Gastrocnemius medialis (tissue), 4 donors: ENCODE measurements around the gene DCDC1.

Source experiments
- CTCF ChIP-seq, 5 experiments: fragments of 450-650 bp in 3 of 5; fragments of 200-600 bp in 2 of 5; sonication (generic) in 2 of 5; IDR thresholded peaks in 4 of 5; conservative IDR thresholded peaks in 1 of 5; 1 replicate in 4 of 5; 2 replicates in 1 of 5; pipeline ENCODE4 v1.5.1; 2016 to 2019; ENCODE audit warnings: antibody characterized with exemption in 5 of 5, mild to moderate bottlenecking in 3 of 5, moderate library complexity in 3 of 5
- POLR2A ChIP-seq, 2 donors: fragments of 450-650 bp; IDR thresholded peaks; one replicate each; pipeline ENCODE4 v1.6.1; 2017; ENCODE audit warnings: antibody characterized with exemption in 2 of 2, mild to moderate bottlenecking in 2 of 2, moderate library complexity in 2 of 2

DNA sequence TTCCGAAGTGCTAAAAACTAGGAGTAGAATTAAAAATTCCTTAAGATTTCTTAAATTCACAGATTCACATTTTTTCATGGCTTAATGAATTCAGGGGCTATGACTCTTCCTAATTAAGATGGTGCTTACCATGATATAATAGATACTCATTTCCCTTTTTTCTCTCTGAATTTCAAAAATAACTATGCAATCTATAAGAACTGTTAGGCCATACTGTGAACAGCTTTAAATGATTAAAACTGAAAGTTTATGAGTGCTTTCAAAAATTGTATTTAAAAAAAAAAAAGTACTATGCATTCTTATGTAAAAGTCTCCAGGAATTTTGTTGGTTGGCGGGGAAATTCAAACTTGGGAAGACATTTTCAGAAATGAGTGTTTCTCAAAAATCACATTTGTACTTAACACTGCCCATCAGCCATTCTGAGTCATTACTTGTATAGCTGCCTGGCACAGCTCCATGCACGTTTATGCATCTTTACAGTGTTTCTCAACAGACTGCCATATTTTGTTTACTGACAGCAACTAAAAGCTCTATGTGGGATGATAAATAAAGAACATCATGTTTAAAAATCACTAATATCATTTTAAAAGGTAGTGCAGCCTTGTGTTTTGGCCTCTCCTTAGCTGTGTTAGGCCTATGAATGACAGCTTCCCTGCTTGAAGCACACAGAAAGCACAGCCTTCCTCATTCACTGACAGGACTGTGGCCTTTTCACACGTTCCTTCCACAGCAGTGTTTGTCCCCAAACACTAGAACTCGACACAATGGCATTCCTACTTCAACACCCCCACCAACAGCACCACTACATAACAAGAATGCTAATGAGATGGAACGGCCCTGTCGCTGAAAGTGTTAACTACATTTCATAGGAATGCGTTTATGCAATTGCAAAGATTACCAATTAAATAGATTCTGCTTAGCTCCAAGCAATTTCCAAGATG, 131.4 kb downstream of the DCDC1 start:
- no peak for TF ChIP-seq CTCF (IDR thresholded peaks at IDR 0.05 in 4 of 5, conservative IDR thresholded peaks at IDR 0.05 in 1 of 5)
- TF ChIP-seq POLR2A (IDR thresholded peaks at IDR 0.05), result no peak
